Measurements from ENCODE around the gene MAFG.

DNA sequence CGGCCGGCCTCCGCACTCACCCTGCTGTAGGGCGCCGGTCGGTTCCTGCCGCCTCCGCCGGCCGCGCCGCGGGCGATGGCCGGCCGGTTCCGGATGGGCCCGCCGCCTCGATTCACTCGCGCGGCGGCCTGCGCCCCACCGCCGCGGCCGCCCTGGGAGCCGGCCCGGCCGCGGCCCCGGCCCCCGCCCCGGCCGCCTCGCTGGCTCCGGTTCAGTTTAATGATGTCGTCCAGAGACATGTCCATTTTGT lies 36.3 kb downstream of the MAFG start:
- TF ChIP-seq, protein P1, sequence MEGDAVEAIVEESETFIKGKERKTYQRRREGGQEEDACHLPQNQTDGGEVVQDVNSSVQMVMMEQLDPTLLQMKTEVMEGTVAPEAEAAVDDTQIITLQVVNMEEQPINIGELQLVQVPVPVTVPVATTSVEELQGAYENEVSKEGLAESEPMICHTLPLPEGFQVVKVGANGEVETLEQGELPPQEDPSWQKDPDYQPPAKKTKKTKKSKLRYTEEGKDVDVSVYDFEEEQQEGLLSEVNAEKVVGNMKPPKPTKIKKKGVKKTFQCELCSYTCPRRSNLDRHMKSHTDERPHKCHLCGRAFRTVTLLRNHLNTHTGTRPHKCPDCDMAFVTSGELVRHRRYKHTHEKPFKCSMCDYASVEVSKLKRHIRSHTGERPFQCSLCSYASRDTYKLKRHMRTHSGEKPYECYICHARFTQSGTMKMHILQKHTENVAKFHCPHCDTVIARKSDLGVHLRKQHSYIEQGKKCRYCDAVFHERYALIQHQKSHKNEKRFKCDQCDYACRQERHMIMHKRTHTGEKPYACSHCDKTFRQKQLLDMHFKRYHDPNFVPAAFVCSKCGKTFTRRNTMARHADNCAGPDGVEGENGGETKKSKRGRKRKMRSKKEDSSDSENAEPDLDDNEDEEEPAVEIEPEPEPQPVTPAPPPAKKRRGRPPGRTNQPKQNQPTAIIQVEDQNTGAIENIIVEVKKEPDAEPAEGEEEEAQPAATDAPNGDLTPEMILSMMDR (IDR thresholded peaks at IDR 0.05): no peak
- no peak for TF ChIP-seq POLR2A (IDR thresholded peaks at IDR 0.05)

All from Peyer's patch (tissue), 4 donors.